H9 (cell line): ENCODE data around the gene MAMDC4. TPM values are rescaled to one million over a fixed set of nuclear protein-coding genes. Genes with fewer than 3 reads are reported as not detected.
A peak's percentile ranks its signal among the peaks of the same experiment; 100 is the strongest.

Source experiments
- DNase-seq: peaks from one replicate; pipeline ENCODE4 v3.0.0-alpha.2; 2017
- H2AFZ ChIP-seq: one replicate; pipeline ENCODE4 v1.6.1; 2013; ENCODE audit warnings: mild to moderate bottlenecking, low read length, control low read depth, moderate library complexity
- H2AK5ac ChIP-seq: 2 replicates; pipeline ENCODE4 v1.6.1; 2013; ENCODE audit warnings: low read length, control low read depth, mixed read lengths; ENCODE audit not compliant: insufficient read length
- H2BK120ac ChIP-seq: one replicate; pipeline ENCODE4 v1.6.1; 2013; ENCODE audit warnings: low read depth, mild to moderate bottlenecking, low read length, control low read depth, inconsistent platforms; ENCODE audit not compliant: poor library complexity, severe bottlenecking
- H2BK12ac ChIP-seq: 2 replicates; pipeline ENCODE4 v1.6.1; 2013; ENCODE audit warnings: low read length, control low read depth, mixed read lengths, low read depth; ENCODE audit not compliant: insufficient read length
- H2BK15ac ChIP-seq: 2 replicates; pipeline ENCODE4 v1.6.1; 2013; ENCODE audit warnings: low read depth, low read length, control low read depth
- H2BK20ac ChIP-seq: one replicate; pipeline ENCODE4 v1.6.1; 2013; ENCODE audit warnings: low read depth, mild to moderate bottlenecking, low read length, control low read depth, inconsistent platforms; ENCODE audit not compliant: poor library complexity, severe bottlenecking
- H2BK5ac ChIP-seq: 2 replicates; pipeline ENCODE4 v1.6.1; 2013; ENCODE audit warnings: low read length, control low read depth, mixed read lengths; ENCODE audit not compliant: insufficient read length
- H3K14ac ChIP-seq: 2 replicates; pipeline ENCODE4 v1.6.1; 2013; ENCODE audit warnings: low read length, control low read depth; ENCODE audit not compliant: insufficient read depth
- H3K18ac ChIP-seq: 2 replicates; pipeline ENCODE4 v1.6.1; 2013; ENCODE audit warnings: low read depth, mild to moderate bottlenecking, mixed read lengths, low read length, control low read depth; ENCODE audit not compliant: insufficient read length
- H3K23ac ChIP-seq: 2 replicates; pipeline ENCODE4 v1.6.1; 2013; ENCODE audit warnings: low read length, control low read depth, mixed read lengths, low read depth; ENCODE audit not compliant: insufficient read length
- H3K23me2 ChIP-seq: 2 replicates; pipeline ENCODE4 v1.6.1; 2013; ENCODE audit warnings: low read depth, mild to moderate bottlenecking, mixed read lengths, low read length, control low read depth; ENCODE audit not compliant: insufficient read length, poor library complexity, severe bottlenecking
- H3K27ac ChIP-seq: 2 replicates; pipeline ENCODE4 v1.5.1; 2013; ENCODE audit warnings: low read length, control low read depth, mixed read lengths, low read depth; ENCODE audit not compliant: insufficient read length
- H3K27me3 ChIP-seq: 2 replicates; pipeline ENCODE4 v1.6.1; 2013; ENCODE audit warnings: low read length, control low read depth, inconsistent platforms; ENCODE audit not compliant: insufficient read depth
- H3K4ac ChIP-seq: 2 replicates; pipeline ENCODE4 v1.6.1; 2013; ENCODE audit warnings: low read depth, mild to moderate bottlenecking, control low read depth, inconsistent platforms, low read length, moderate library complexity
- H3K4me1 ChIP-seq: 2 replicates; pipeline ENCODE4 v1.6.1; 2013; ENCODE audit warnings: low read length, control low read depth, inconsistent platforms; ENCODE audit not compliant: insufficient read depth
- H3K4me2 ChIP-seq: 2 replicates; pipeline ENCODE4 v1.6.1; 2013; ENCODE audit warnings: low read length, control low read depth, mixed read lengths; ENCODE audit not compliant: insufficient read length, insufficient read depth
- H3K56ac ChIP-seq: 2 replicates; pipeline ENCODE4 v1.6.1; 2013; ENCODE audit warnings: low read depth, mild to moderate bottlenecking, mixed read lengths, low read length, control low read depth; ENCODE audit not compliant: insufficient read length
- H3K79me1 ChIP-seq: 2 replicates; pipeline ENCODE4 v1.6.1; 2013; ENCODE audit warnings: low read depth, mild to moderate bottlenecking, moderate library complexity, low read length, control low read depth, inconsistent platforms; ENCODE audit not compliant: insufficient read depth, poor library complexity, severe bottlenecking
- H3K79me2 ChIP-seq: 2 replicates; pipeline ENCODE4 v1.6.1; 2013; ENCODE audit warnings: low read length, control low read depth, inconsistent platforms; ENCODE audit not compliant: insufficient read depth
- H3K9ac ChIP-seq: 2 replicates; pipeline ENCODE4 v1.6.1; 2013; ENCODE audit warnings: low read length, control low read depth, mixed read lengths; ENCODE audit not compliant: insufficient read length; ENCODE audit errors: extremely low read depth
- H3K9me3 ChIP-seq: one replicate; pipeline ENCODE4 v1.6.1; 2013; ENCODE audit warnings: low read depth, low read length, inconsistent platforms; ENCODE audit not compliant: control insufficient read depth
- H3T11ph ChIP-seq: one replicate; pipeline ENCODE4 v1.6.1; 2013; ENCODE audit warnings: mild to moderate bottlenecking, low read length, control low read depth, inconsistent platforms
- H4K20me1 ChIP-seq: one replicate; pipeline ENCODE4 v1.6.1; 2013; ENCODE audit not compliant: control insufficient read depth, insufficient read length, insufficient read depth
- H4K5ac ChIP-seq: 2 replicates; pipeline ENCODE4 v1.6.1; 2013; ENCODE audit warnings: low read depth, mild to moderate bottlenecking, mixed read lengths, low read length, control low read depth; ENCODE audit not compliant: insufficient read length
- H4K8ac ChIP-seq: replicated peaks from 2 replicates; pipeline ENCODE4 v1.6.1; 2013; ENCODE audit warnings: low read length, control low read depth, mixed read lengths, low read depth; ENCODE audit not compliant: insufficient read length
- H4K91ac ChIP-seq: 2 replicates; pipeline ENCODE4 v1.6.1; 2013; ENCODE audit warnings: low read depth, mild to moderate bottlenecking, moderate library complexity, mixed read lengths, low read length, control low read depth; ENCODE audit not compliant: insufficient read length
- H3K27ac Mint-ChIP-seq, 3 experiments: 2 replicates in 2 of 3; 3 replicates in 1 of 3; pipeline ENCODE4 v1.8.0; 2020 to 2021; ENCODE audit warnings: mixed read lengths in 3 of 3, mild to moderate bottlenecking in 1 of 3, moderate library complexity in 1 of 3
- H3K27me3 Mint-ChIP-seq: 2 replicates; pipeline ENCODE4 v1.8.0; 2021; ENCODE audit warnings: low read depth, mild to moderate bottlenecking, moderate library complexity, mixed read lengths
- H3K36me3 Mint-ChIP-seq, 3 experiments: 2 replicates in 2 of 3; 3 replicates in 1 of 3; pipeline ENCODE4 v1.8.0; 2020 to 2021; ENCODE audit warnings: low read depth in 3 of 3, mixed read lengths in 3 of 3; ENCODE audit not compliant: insufficient read depth in 1 of 3
- H3K4me1 Mint-ChIP-seq, 2 experiments: 2 replicates each; pipeline ENCODE4 v1.8.0; 2020; ENCODE audit warnings: mixed read lengths in 2 of 2
- H3K4me3 Mint-ChIP-seq, 2 experiments: 2 replicates in 1 of 2; 3 replicates in 1 of 2; pipeline ENCODE4 v1.8.0; 2020 to 2021; ENCODE audit warnings: mild to moderate bottlenecking in 2 of 2, mixed read lengths in 2 of 2, moderate library complexity in 1 of 2
- H3K9me3 Mint-ChIP-seq, 2 experiments: 2 replicates in 1 of 2; 3 replicates in 1 of 2; pipeline ENCODE4 v1.8.0; 2020; ENCODE audit warnings: mild to moderate bottlenecking in 2 of 2, mixed read lengths in 2 of 2, moderate library complexity in 1 of 2
- WGBS: extraction: QIAGEN DNeasy Blood & Tissue Kit; methylation state at CpG from one replicate; pipeline ENCODE4 v1.1.7; 2013; ENCODE audit warnings: missing lambda C conversion rate, low lambda C conversion rate, mixed read lengths; ENCODE audit not compliant: insufficient read length; ENCODE audit errors: extremely low coverage; 5-methylcytosine and 5-hydroxymethylcytosine counted together
- total RNA-seq: library from RNA; stranded (reverse); gene quantifications from 2 replicates; pipeline ENCODE4 v1.2.1, GENCODE V29; 2021
- TF ChIP-seq, protein P1 (sequence below): fragments of 200-600 bp; sonication (generic); conservative IDR thresholded peaks from 3 replicates; pipeline ENCODE4 v1.8.0; 2021; ENCODE audit warnings: antibody characterized with exemption, mild to moderate bottlenecking

Gene MAMDC4
- total RNA-seq, 1 experiment from 2014 or later = 9.2 TPM

DNA sequence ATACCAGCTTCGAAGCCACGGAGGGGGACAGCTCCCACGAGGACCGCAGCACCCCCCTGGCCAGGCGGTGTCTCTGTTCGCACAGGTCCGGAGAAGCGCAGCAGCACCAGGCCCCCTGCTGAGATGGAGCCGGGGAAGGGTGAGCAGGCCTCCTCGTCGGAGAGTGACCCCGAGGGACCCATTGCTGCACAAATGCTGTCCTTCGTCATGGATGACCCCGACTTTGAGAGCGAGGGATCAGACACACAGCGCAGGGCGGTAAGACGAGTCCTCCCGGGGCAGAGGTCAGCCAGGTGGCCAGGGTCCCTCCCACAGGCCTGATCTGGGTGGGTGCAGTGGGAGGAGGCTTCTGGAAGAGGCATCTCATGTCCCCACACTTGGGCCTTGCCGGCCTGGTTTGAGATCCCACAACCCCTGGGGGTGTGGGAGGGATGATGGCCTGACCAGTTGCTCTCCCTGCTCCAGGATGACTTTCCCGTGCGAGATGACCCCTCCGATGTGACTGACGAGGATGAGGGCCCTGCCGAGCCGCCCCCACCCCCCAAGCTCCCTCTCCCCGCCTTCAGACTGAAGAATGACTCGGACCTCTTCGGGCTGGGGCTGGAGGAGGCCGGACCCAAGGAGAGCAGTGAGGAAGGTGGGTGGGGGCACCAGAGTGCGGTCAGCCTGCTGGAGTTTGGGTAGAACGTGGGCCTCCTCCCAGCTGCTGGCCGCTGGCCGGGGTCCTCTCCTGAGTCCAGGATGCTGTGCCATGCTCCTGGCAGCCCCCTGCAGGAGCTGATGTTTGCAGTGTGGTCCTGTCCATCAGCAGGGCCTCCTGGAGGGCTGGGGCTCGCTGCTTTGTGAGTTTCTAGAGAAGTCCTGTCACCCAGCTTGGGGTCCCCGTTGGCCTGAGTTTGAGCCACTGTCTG, 12.7 kb upstream of the MAMDC4 start:
- H3K79me2 ChIP-seq = no peaks in the 10 kb centered on the region
- Mint-ChIP-seq H3K4me3 (no peak overlapping the region), H3K27me3 (peaks cover 9% of the 10 kb centered on the region; the same call in 1 of the 2 replicates), H3K36me3 (peaks cover 0 to 15% (median 15%) of the 10 kb centered on the region in 3 experiments; a peak in 4 of 7 replicates), H3K9me3 (no peaks in the 10 kb centered on the region), H3K4me1 (peaks cover 16 to 28% of the 10 kb centered on the region in 2 experiments), H3K27ac (peak overlapping the region in 2 of 3 experiments; percentile 87 to 93; a peak in 5 of 7 replicates)
- H2BK20ac ChIP-seq = no peak overlapping the region
- TF ChIP-seq, protein P1, sequence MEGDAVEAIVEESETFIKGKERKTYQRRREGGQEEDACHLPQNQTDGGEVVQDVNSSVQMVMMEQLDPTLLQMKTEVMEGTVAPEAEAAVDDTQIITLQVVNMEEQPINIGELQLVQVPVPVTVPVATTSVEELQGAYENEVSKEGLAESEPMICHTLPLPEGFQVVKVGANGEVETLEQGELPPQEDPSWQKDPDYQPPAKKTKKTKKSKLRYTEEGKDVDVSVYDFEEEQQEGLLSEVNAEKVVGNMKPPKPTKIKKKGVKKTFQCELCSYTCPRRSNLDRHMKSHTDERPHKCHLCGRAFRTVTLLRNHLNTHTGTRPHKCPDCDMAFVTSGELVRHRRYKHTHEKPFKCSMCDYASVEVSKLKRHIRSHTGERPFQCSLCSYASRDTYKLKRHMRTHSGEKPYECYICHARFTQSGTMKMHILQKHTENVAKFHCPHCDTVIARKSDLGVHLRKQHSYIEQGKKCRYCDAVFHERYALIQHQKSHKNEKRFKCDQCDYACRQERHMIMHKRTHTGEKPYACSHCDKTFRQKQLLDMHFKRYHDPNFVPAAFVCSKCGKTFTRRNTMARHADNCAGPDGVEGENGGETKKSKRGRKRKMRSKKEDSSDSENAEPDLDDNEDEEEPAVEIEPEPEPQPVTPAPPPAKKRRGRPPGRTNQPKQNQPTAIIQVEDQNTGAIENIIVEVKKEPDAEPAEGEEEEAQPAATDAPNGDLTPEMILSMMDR = no peak
- H3T11ph ChIP-seq = no peak overlapping the region
- no peak overlapping the region for H2BK12ac ChIP-seq
- H3K9ac ChIP-seq = no peak overlapping the region
- no CpG with 5 or more reads among the region's 36 CpGs for WGBS
- H3K23ac ChIP-seq = no peak overlapping the region
- no peak overlapping the region for H4K91ac ChIP-seq
- no peak overlapping the region for H3K4ac ChIP-seq
- no peaks in the 10 kb centered on the region for H3K9me3 ChIP-seq
- H3K4me1 ChIP-seq = peaks cover 2% of the 10 kb centered on the region; the same call in 1 of the 2 replicates
- H2AK5ac ChIP-seq = no peak overlapping the region
- H3K56ac ChIP-seq = no peak overlapping the region
- no peak overlapping the region for H2BK120ac ChIP-seq
- H3K27ac ChIP-seq = no peak overlapping the region
- H4K20me1 ChIP-seq = no peaks in the 10 kb centered on the region
- no peak overlapping the region for H4K8ac ChIP-seq
- no peaks in the 10 kb centered on the region for H3K23me2 ChIP-seq
- H3K4me2 ChIP-seq = no peak overlapping the region
- H3K79me1 ChIP-seq = no peaks in the 10 kb centered on the region
- no peak for DNase-seq
- no peak overlapping the region for H3K18ac ChIP-seq
- H2BK15ac ChIP-seq = no peak overlapping the region
- H3K27me3 ChIP-seq = no peaks in the 10 kb centered on the region
- H2AFZ ChIP-seq = no peak overlapping the region
- H2BK5ac ChIP-seq = no peak overlapping the region
- no peak overlapping the region for H4K5ac ChIP-seq
- H3K14ac ChIP-seq = no peak overlapping the region; the same call in 1 of the 2 replicates
